ENCODE data around the gene HIPK3. TPM values are rescaled to one million over a fixed set of nuclear protein-coding genes. Genes with fewer than 3 reads are reported as not detected.

The HIPK3 gene
- total RNA-seq, 1 experiment from 2014 or later, result 64.8 TPM

DNA sequence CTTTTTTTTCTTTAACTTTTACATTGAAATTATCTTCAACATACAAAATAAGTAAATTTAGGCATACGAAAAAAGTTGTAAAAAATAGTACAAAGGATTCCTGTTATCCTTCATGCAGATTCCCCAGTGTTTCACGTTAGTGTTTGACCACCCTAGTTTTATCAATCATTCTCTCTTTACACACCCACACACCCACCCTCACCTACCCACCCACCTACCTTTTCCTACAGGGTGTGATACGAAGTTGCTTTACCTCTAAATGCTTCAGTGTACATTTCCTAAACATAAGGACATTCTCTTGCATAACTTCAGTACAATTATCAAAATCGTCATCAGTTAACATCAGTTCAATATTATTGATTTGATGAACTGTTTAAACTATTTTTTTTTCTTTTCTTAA, 37.0 kb downstream of the HIPK3 start:
- ChIA-PET POLR2A (ENCODE audit: unreplicated experiment) (no interaction called here), CTCF (no interaction called here)
- intact Hi-C loops (cut with micrococcal nuclease; ENCODE audit: unreplicated experiment), result no loop called here
- Histone ChIP-seq H3K4me2 (no peak overlapping the region), H3K79me2 (ENCODE audit: low read depth) (peaks cover 72% of the 10 kb centered on the region), H4K20me1 (ENCODE audit: insufficient read depth) (peaks cover 15% of the 10 kb centered on the region; the same call in 1 of the 2 replicates), H3K36me3 (ENCODE audit: low read depth) (0 out of 2 replicates have a peak, but pooled peaks cover 11% of the 10 kb centered on the region), H3K27me3 (ENCODE audit: insufficient read depth, low read depth) (no peaks in the 10 kb centered on the region), H3K4me1 (replicated peaks; ENCODE audit: insufficient read depth) (no peaks in the 10 kb centered on the region), H3K27ac (no peak overlapping the region), H3K4me3 (no peak overlapping the region), H3K9me3 (ENCODE audit: insufficient read depth, low read depth) (no peaks in the 10 kb centered on the region; the same call in none of the 2 replicates), H2AFZ (no peak overlapping the region), H3K9me2 (ENCODE audit: insufficient read depth) (no peaks in the 10 kb centered on the region), H3F3A (ENCODE audit: insufficient read depth, low read depth) (no peaks in the 10 kb centered on the region)
- BruUV-seq (replicated peaks), result no TSS peak
- TF ChIP-seq, protein P1, sequence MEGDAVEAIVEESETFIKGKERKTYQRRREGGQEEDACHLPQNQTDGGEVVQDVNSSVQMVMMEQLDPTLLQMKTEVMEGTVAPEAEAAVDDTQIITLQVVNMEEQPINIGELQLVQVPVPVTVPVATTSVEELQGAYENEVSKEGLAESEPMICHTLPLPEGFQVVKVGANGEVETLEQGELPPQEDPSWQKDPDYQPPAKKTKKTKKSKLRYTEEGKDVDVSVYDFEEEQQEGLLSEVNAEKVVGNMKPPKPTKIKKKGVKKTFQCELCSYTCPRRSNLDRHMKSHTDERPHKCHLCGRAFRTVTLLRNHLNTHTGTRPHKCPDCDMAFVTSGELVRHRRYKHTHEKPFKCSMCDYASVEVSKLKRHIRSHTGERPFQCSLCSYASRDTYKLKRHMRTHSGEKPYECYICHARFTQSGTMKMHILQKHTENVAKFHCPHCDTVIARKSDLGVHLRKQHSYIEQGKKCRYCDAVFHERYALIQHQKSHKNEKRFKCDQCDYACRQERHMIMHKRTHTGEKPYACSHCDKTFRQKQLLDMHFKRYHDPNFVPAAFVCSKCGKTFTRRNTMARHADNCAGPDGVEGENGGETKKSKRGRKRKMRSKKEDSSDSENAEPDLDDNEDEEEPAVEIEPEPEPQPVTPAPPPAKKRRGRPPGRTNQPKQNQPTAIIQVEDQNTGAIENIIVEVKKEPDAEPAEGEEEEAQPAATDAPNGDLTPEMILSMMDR (conservative IDR thresholded peaks at IDR 0.05), result no peak
- TF ChIP-seq EZH2 (IDR thresholded peaks at IDR 0.05; ENCODE audit: low read depth), result no peak
- no peak for DNase-seq

- no peak overlapping the region for H3K4me3 ChIP-seq
- intact Hi-C loops (cut with micrococcal nuclease; ENCODE audit: unreplicated experiment), result no loop called here
- H3K27me3 ChIP-seq (ENCODE audit: insufficient read depth, low read depth), result no peaks in the 10 kb centered on the region
- no peaks in the 10 kb centered on the region for H3F3A ChIP-seq (ENCODE audit: insufficient read depth, low read depth)
- H3K79me2 ChIP-seq (ENCODE audit: low read depth), result peaks cover 73% of the 10 kb centered on the region
- no peak for DNase-seq
- H3K4me1 ChIP-seq (replicated peaks; ENCODE audit: insufficient read depth), result no peaks in the 10 kb centered on the region
- POLR2A ChIA-PET (ENCODE audit: unreplicated experiment), result no interaction called here
- H3K4me2 ChIP-seq, result no peak overlapping the region
- H2AFZ ChIP-seq, result no peak overlapping the region
- no peak overlapping the region for H3K27ac ChIP-seq
- H3K9me2 ChIP-seq (ENCODE audit: insufficient read depth), result no peaks in the 10 kb centered on the region
- CTCF ChIA-PET, result no interaction called here
- H4K20me1 ChIP-seq (ENCODE audit: insufficient read depth), result peaks cover 11% of the 10 kb centered on the region; the same call in 1 of the 2 replicates
- 0 out of 2 replicates have a peak, but pooled peaks cover 11% of the 10 kb centered on the region for H3K36me3 ChIP-seq (ENCODE audit: low read depth)
- H3K9me3 ChIP-seq (ENCODE audit: insufficient read depth, low read depth), result no peaks in the 10 kb centered on the region; the same call in 1 of the 2 replicates
- TF ChIP-seq, protein P1 (conservative IDR thresholded peaks at IDR 0.05), result no peak
- TF ChIP-seq EZH2 (IDR thresholded peaks at IDR 0.05; ENCODE audit: low read depth), result no peak
- no TSS peak for BruUV-seq (replicated peaks)
Measured at GRCh38 chr11:33294797-33295196, 37.6 kb downstream of the HIPK3 start.

DNA sequence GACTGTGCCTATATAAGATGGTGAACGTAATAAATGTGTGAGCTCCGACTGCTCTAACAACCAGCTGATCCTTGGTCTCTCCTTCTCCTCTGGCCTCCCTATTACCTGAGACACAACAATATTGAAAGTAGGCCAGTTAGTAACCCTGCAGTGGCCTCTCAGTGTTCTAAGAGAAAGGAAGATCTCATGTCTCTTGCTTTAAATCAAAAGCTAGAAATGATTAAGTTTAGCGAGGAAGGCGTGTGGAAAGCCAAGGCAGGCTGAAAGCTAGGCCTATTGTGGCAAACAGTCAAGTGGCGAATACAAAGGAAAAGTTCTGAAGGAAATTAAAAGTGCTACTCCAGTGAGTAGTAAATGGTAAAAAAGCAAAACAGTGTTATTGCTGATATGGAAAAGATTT, 39.5 kb downstream of the HIPK3 start:
- Histone ChIP-seq H3F3A (ENCODE audit: insufficient read depth, low read depth) (no peaks in the 10 kb centered on the region; the same call in 1 of the 2 replicates), H3K79me2 (ENCODE audit: low read depth) (peaks cover 77% of the 10 kb centered on the region), H4K20me1 (ENCODE audit: insufficient read depth) (no peaks in the 10 kb centered on the region; the same call in 1 of the 2 replicates), H2AFZ (no peak overlapping the region), H3K9me2 (ENCODE audit: insufficient read depth) (no peaks in the 10 kb centered on the region), H3K4me2 (no peak overlapping the region), H3K27me3 (ENCODE audit: insufficient read depth, low read depth) (no peaks in the 10 kb centered on the region), H3K4me3 (no peak overlapping the region), H3K27ac (no peak overlapping the region), H3K9me3 (ENCODE audit: insufficient read depth, low read depth) (no peaks in the 10 kb centered on the region; the same call in 1 of the 2 replicates), H3K36me3 (ENCODE audit: low read depth) (0 out of 2 replicates have a peak, but pooled peaks cover 11% of the 10 kb centered on the region), H3K4me1 (replicated peaks; ENCODE audit: insufficient read depth) (no peaks in the 10 kb centered on the region)
- TF ChIP-seq, protein P1 (conservative IDR thresholded peaks at IDR 0.05), result no peak
- TF ChIP-seq EZH2 (IDR thresholded peaks at IDR 0.05; ENCODE audit: low read depth), result no peak
- POLR2A ChIA-PET (ENCODE audit: unreplicated experiment), result interaction anchor here (0.6 to 0.7 kb wide), 2 partner anchors 52 to 476 kb away, joined by 3 to 10 read pairs; no protein-coding TSS in a partner anchor
- no peak for DNase-seq
- CTCF ChIA-PET, result no interaction called here
- no TSS peak for BruUV-seq (replicated peaks)
- intact Hi-C loops (cut with micrococcal nuclease; ENCODE audit: unreplicated experiment), result no loop called here
